Skeletal muscle cell (primary cell): Measurements from ENCODE around the gene CYP2A7.
A peak's percentile ranks its signal among the peaks of the same experiment; 100 is the strongest.
"Not testable (repeated sequence)": the region's sequence is repeated elsewhere in the genome, so short reads cannot be mapped to it uniquely, and the experiment has no call there.

ENCODE experiments used
- DNase-seq: peaks from one replicate; pipeline ENCODE4 v3.0.0-alpha.2; 2010; ENCODE audit warnings: low read depth
- H3K4me3 ChIP-seq: 2 replicates; pipeline ENCODE4 v1.5.1; 2011; ENCODE audit warnings: low read depth, mild to moderate bottlenecking, control low read depth, low read length, moderate library complexity

Gene CYP2A7

GRCh38 chr19:40852467-40853152 is 29.4 kb downstream of the CYP2A7 start:
- DNase-seq, H3K4me3 ChIP-seq: not testable (repeated sequence)

- DNase-seq, H3K4me3 ChIP-seq: not testable (repeated sequence)
Observed at GRCh38 chr19:40850277-40850676, 31.8 kb downstream of the CYP2A7 start, which contains the start of gene CYP2A6. CYP2A6 (minus strand) TSS chr19:40850447; CDS start chr19:40850426, 21 bp downstream.

- H3K4me3 ChIP-seq, DNase-seq: not testable (repeated sequence)
Observed at GRCh38 chr19:40846722-40847121, 35.3 kb downstream of the CYP2A7 start.

- DNase-seq, H3K4me3 ChIP-seq: not testable (repeated sequence)
Observed at GRCh38 chr19:40843653-40844052, 38.4 kb downstream of the CYP2A7 start.

GRCh38 chr19:40842997-40843652 is 38.9 kb downstream of the CYP2A7 start:
- not testable (repeated sequence) for H3K4me3 ChIP-seq, DNase-seq

GRCh38 chr19:40842012-40842411 is 40.0 kb downstream of the CYP2A7 start:
- H3K4me3 ChIP-seq, DNase-seq: not testable (repeated sequence)

- not testable (repeated sequence) for H3K4me3 ChIP-seq, DNase-seq
Observed at GRCh38 chr19:40838477-40838876, 43.6 kb downstream of the CYP2A7 start.

- no peak overlapping the region for H3K4me3 ChIP-seq
- no peak for DNase-seq
Observed at GRCh38 chr19:40836754-40837429, 45.1 kb downstream of the CYP2A7 start.

GRCh38 chr19:40833728-40834533 is 48.1 kb downstream of the CYP2A7 start:
- not testable (repeated sequence) for DNase-seq, H3K4me3 ChIP-seq

GRCh38 chr19:40832431-40832790 is 49.6 kb downstream of the CYP2A7 start:
- DNase-seq, H3K4me3 ChIP-seq: not testable (repeated sequence)

GRCh38 chr19:40831502-40832430 is 50.3 kb downstream of the CYP2A7 start:
- H3K4me3 ChIP-seq: no peak overlapping the region
- peak; percentile 93 for DNase-seq

- H3K4me3 ChIP-seq, DNase-seq: not testable (repeated sequence)
Observed at GRCh38 chr19:40830741-40831140, 51.3 kb downstream of the CYP2A7 start.

- DNase-seq: no peak
- H3K4me3 ChIP-seq: no peak overlapping the region
Observed at GRCh38 chr19:40829205-40829604, 52.8 kb downstream of the CYP2A7 start.

- DNase-seq: no peak
- no peak overlapping the region for H3K4me3 ChIP-seq
Observed at GRCh38 chr19:40827386-40828247, 54.4 kb downstream of the CYP2A7 start.

- not testable (repeated sequence) for H3K4me3 ChIP-seq, DNase-seq
Observed at GRCh38 chr19:40826699-40827385, 55.2 kb downstream of the CYP2A7 start.

- not testable (repeated sequence) for H3K4me3 ChIP-seq, DNase-seq
Observed at GRCh38 chr19:40826312-40826698, 55.7 kb downstream of the CYP2A7 start.

GRCh38 chr19:40825460-40826095 is 56.5 kb downstream of the CYP2A7 start:
- H3K4me3 ChIP-seq, DNase-seq: not testable (repeated sequence)
